ENCODE measurements around the gene OPHN1. TPM values are rescaled to one million over a fixed set of nuclear protein-coding genes. Genes with fewer than 3 reads are reported as not detected.
A peak's percentile ranks its signal among the peaks of the same experiment; 100 is the strongest.
"Not testable (repeated sequence)": the region's sequence is repeated elsewhere in the genome, so short reads cannot be mapped to it uniquely, and the experiment has no call there.

Gene OPHN1
- total RNA-seq, 1 donor from 2014 or later = 17.9 TPM

GRCh38 chrX:68146054-68146453, 287.2 kb downstream of the OPHN1 start:
- DNase-seq = no peak

DNA sequence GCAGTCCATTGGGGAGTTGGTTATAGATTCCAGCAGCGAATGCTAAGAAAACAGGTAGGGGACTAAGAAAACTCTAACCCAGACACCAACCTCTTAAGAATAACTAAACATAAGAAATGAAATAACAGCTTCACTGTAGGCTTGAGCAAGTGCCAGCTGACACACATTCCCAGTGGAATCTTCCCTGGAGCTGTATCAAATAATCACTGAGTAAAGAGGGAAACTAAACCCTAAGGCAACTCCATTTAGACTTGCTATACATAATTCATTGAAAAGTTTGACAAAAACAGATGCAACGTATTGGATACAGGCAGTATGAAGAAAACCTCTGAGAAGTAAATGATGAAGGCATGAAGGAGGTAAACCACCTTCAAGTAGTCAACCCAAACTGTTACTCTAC, 293.5 kb downstream of the OPHN1 start:
- no peak for DNase-seq

- no peak for DNase-seq
These were observed 300.1 kb downstream of the OPHN1 start for GRCh38 chrX:68133181-68133580.

- DNase-seq = no peak
These were observed 300.5 kb downstream of the OPHN1 start for GRCh38 chrX:68132749-68133148.

DNA sequence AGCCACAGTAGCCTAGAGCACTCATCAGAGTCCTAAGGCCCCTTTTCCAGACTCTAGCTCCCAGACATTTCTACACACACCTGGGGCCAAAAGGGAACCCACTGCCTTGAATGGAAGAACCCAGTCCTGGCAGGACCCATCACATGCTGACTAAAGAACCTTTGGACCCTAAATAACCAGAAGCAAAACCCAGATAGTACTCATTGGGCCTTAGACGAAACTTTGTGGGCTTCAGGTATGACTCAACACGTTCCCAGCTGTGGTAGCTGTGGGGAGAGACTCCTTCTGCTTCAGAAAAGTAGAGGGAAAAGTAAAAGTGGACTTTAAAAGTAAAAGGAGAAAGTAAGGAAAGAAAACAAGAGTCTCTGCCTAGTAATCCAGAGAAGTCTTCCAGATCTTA, 311.5 kb downstream of the OPHN1 start:
- DNase-seq = no peak

GRCh38 chrX:68121371-68121770, 311.9 kb downstream of the OPHN1 start:
- no peak for DNase-seq

- no peak for DNase-seq
These were observed 317.9 kb downstream of the OPHN1 start for GRCh38 chrX:68115371-68115770.

- DNase-seq = no peak
These were observed 318.6 kb downstream of the OPHN1 start for GRCh38 chrX:68114573-68115129.

DNA sequence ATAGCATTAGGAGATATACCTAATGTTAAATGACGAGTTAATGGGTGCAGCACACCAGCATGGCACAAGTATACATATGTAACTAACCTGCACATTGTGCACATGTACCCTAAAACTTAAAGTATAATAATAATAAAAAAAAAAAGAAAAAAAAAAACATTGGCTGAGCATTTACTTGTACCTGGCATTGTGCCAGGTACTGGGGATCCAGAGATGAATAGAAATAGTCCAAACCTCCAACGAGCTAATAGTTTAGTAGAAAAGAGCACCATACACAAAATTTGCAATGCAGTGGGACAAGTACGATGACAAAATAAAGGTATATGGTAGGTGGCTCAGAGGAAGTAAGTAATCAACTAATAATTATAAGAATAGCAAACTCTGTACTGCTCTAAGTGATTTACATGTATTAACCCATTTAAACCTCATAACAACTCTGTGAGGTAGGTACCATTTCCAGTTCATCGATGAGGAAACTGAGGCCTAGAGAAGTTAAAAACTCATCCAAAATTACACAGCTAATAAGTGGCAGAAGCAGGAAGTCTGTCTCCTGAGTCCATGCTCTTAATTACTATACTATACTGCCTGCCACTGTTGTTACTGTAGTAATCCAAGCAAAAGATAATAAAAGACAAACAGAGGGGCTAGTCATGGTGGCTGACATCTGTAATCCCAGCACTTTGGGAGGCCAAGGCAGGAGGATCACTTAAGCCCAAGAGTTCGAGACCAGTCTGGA, 319.3 kb downstream of the OPHN1 start:
- DNase-seq = no peak

GRCh38 chrX:68112321-68112720, 321.0 kb downstream of the OPHN1 start:
- DNase-seq = no peak

GRCh38 chrX:68109162-68109561, 324.1 kb downstream of the OPHN1 start:
- no peak for DNase-seq

- no peak for DNase-seq
These were observed 334.9 kb downstream of the OPHN1 start for GRCh38 chrX:68098431-68098830.

- DNase-seq = no peak
These were observed 343.0 kb downstream of the OPHN1 start for GRCh38 chrX:68090266-68090665.

DNA sequence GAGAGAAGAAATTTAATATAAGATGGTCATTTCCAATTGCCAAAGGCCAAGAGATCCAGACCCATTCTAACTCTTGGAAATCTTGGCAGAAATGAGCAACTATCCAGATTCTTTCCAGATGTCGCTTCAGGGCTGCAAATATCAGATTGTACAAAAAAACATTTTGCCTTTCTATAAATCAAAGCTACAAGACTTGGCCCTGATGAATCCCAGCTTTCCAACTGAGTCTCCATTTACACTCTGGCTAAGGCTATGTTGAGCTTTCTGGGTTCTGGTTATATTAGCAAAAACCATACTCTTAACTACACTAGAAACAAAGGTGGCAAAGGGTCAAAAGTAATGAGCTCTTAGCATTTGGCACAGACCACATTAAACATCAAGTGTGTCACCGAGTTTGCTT, 345.8 kb downstream of the OPHN1 start:
- DNase-seq = peak; percentile 39

DNA sequence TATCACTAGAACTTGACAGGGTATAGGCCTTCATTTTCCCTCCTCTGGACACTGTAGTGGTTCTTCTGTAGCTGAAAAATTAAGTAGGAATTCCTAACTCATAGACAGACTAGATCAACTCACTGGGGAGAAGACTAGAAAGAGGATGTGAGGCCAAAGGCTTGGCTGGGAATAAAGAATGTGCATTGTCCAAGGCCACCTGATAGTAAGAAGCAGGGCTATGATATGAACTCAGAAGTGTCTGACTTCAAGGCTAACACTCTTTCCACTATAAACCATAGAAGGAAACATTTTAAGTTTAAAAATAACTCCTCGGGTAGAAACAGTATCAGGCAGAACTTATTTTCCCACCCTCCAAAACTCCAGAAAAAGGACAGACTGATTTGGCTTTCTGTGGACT, 346.6 kb downstream of the OPHN1 start:
- peak; percentile 1 for DNase-seq

GRCh38 chrX:68084765-68085164, 348.5 kb downstream of the OPHN1 start:
- DNase-seq = peak; percentile 72

- DNase-seq = peak; percentile 24
These were observed 349.8 kb downstream of the OPHN1 start for GRCh38 chrX:68083510-68083909.

GRCh38 chrX:68079961-68080360, 353.3 kb downstream of the OPHN1 start:
- DNase-seq = no peak

DNA sequence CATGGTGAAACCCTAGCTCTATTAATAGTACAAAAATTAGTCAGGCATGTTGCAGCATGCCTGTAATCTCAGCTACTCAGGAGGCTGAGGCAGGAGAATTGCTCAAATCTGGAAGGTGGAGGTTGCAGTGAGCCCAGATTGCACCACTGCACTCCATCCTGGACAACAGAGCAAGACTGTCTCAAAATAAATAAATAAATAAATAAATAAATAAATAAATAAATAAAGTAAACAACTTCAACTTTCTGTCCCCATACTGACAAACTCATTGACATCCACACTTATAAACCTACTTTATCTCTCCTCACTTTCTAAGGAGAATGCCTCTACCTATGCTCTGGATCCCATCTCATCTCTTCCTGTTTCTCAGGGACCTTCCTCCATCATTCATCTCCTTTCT, 354.5 kb downstream of the OPHN1 start:
- not testable (repeated sequence) for DNase-seq

DNA sequence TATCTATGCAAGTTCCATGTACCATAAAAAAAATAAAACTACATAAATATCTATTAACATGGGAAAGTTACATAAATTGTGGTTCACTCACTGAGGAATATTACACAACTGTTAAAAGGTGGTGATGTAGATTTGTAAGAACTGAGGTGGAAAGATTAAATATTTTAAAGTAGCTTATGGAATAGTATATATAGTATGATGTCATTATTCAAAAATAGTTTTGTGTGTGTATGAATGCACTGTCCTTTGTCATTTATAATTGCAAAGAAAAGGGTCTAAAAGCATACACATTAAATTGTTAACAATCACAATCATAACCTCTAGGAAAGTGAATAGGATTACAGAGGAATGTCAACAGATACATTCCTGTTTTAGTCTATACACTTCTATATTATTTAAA, 355.9 kb downstream of the OPHN1 start:
- DNase-seq = no peak

DNA sequence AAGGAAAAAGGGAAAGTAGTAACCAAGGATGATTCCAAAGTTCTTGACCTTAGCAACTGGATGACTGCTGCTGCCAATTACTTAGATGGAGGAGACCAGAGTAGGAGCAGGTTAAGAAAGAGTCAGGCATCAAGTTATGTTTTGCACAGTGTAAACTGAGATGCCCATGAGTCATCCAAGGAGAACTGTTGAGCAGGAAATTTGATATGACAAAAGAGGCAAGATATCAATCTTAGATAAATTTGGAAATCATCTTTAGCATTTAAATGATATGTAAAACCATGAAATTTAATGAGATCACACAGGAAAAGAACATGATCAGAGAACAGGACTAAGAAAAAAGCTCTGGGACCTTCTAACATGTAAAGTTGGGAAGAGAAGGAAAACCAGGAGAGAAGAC, 361.3 kb downstream of the OPHN1 start:
- no peak for DNase-seq

GRCh38 chrX:68070119-68070518, 363.2 kb downstream of the OPHN1 start:
- DNase-seq = not testable (repeated sequence)

GRCh38 chrX:68061206-68061535, 372.1 kb downstream of the OPHN1 start:
- no peak for DNase-seq

- no peak for DNase-seq
These were observed 372.6 kb downstream of the OPHN1 start for GRCh38 chrX:68060506-68061205.
